B cell (primary cell): Measurements from ENCODE around the gene WDR4. TPM values are rescaled to one million over a fixed set of nuclear protein-coding genes. Genes with fewer than 3 reads are reported as not detected.
"Not testable (repeated sequence)": the region's sequence is repeated elsewhere in the genome, so short reads cannot be mapped to it uniquely, and the experiment has no call there.

Experiments
- ATAC-seq: fragments of 200-7000 bp; cut with Tn5 transposase; one replicate; pipeline ENCODE4 v1.10.0; 2021; ENCODE audit warnings: low read depth, mild to moderate bottlenecking, moderate number of reproducible peaks, moderate library complexity
- CTCF ChIA-PET: fragments of 350-600 bp; sonication (Branson Sonifier 250); formaldehyde crosslinking; loops from one replicate; lab custom pipeline; 2021; ENCODE audit warnings: antibody characterized with exemption, inconsistent platforms; lab: Charles Lee
- POLR2A ChIA-PET: fragments of 350-600 bp; sonication (Branson Sonifier 250); formaldehyde crosslinking; loops from one replicate; lab custom pipeline; 2021; ENCODE audit warnings: antibody characterized with exemption; lab: Charles Lee
- DNase-seq: peaks from one replicate; pipeline ENCODE4 v3.0.0; 2013
- H2AFZ ChIP-seq: 2 replicates; pipeline ENCODE4 v1.6.1; 2012; ENCODE audit warnings: mild to moderate bottlenecking, low read depth, low read length; ENCODE audit not compliant: insufficient read depth, poor library complexity, severe bottlenecking
- H3K27ac ChIP-seq, 2 donors: 1 replicate in 1 of 2; 2 replicates in 1 of 2; pipeline ENCODE4 v1.5.1; 2012 to 2013; ENCODE audit warnings: low read length in 2 of 2, mild to moderate bottlenecking in 2 of 2, moderate library complexity in 1 of 2
- H3K27me3 ChIP-seq, 4 experiments: fragments of 200-600 bp in 1 of 4; sonication (generic) in 1 of 4; replicated peaks in 1 of 4; 1 replicate in 2 of 4; 2 replicates in 2 of 4; pipeline versions ENCODE4 v1.6.1 to v1.7.0; 2013 to 2016; ENCODE audit warnings: low read length in 3 of 4, mild to moderate bottlenecking in 2 of 4, mixed read lengths in 1 of 4, moderate library complexity in 1 of 4; ENCODE audit not compliant: insufficient read depth in 4 of 4, control insufficient read depth in 3 of 4; ENCODE audit errors: control extremely low read depth in 1 of 4
- H3K36me3 ChIP-seq, 2 experiments: replicated peaks in 1 of 2; 1 replicate in 1 of 2; 2 replicates in 1 of 2; pipeline versions ENCODE4 v1.6.1 to v1.7.1; 2013; ENCODE audit warnings: low read length in 1 of 2; ENCODE audit not compliant: insufficient read depth in 2 of 2, control insufficient read depth in 1 of 2; ENCODE audit errors: control extremely low read depth in 1 of 2, extremely low read depth in 1 of 2
- H3K4me1 ChIP-seq, 2 donors: fragments of 200-600 bp in 1 of 2; sonication (generic) in 1 of 2; 1 replicate in 1 of 2; 2 replicates in 1 of 2; pipeline versions ENCODE4 v1.5.1 to v1.6.1; 2013 to 2017; ENCODE audit warnings: low read length in 2 of 2; ENCODE audit not compliant: control insufficient read depth in 2 of 2, insufficient read depth in 2 of 2
- H3K4me2 ChIP-seq: replicated peaks from 2 replicates; pipeline ENCODE3; 2012; ENCODE audit warnings: mild to moderate bottlenecking, low read depth, low read length; ENCODE audit not compliant: poor library complexity, severe bottlenecking
- H3K4me3 ChIP-seq, 5 experiments: fragments of 200-600 bp in 1 of 5; sonication (generic) in 1 of 5; 1 replicate in 3 of 5; 2 replicates in 2 of 5; pipeline versions ENCODE4 v1.5.1 to v1.7.0; 2011 to 2016; ENCODE audit warnings: low read length in 4 of 5, mild to moderate bottlenecking in 4 of 5, low read depth in 2 of 5, control low read depth in 1 of 5, moderate library complexity in 1 of 5; ENCODE audit not compliant: insufficient read depth in 1 of 5; ENCODE audit errors: control extremely low read depth in 1 of 5, extremely low read depth in 1 of 5
- H3K79me2 ChIP-seq: fragments of 200-600 bp; sonication (generic); one replicate; pipeline ENCODE4 v1.6.0; 2016; ENCODE audit warnings: low read length; ENCODE audit not compliant: control insufficient read depth, insufficient read depth
- H3K9ac ChIP-seq: fragments of 200-600 bp; sonication (generic); 2 replicates; pipeline ENCODE4 v1.6.1; 2017; ENCODE audit warnings: mild to moderate bottlenecking, low read length, moderate library complexity
- H3K9me3 ChIP-seq, 3 donors: one replicate each; pipeline versions ENCODE4 v1.6.1 to v1.7.1; 2013; ENCODE audit warnings: low read length in 2 of 3; ENCODE audit not compliant: control insufficient read depth in 2 of 3, insufficient read depth in 1 of 3; ENCODE audit errors: control extremely low read depth in 1 of 3
- H4K20me1 ChIP-seq: 2 replicates; pipeline ENCODE4 v1.6.0; 2012; ENCODE audit warnings: mild to moderate bottlenecking, low read length; ENCODE audit not compliant: insufficient read depth, control insufficient read depth, poor library complexity, severe bottlenecking
- H3K27ac Mint-ChIP-seq: one replicate; pipeline ENCODE4 v1.8.0; 2021; ENCODE audit warnings: mixed read lengths
- H3K27me3 Mint-ChIP-seq: one replicate; pipeline ENCODE4 v1.8.0; 2021; ENCODE audit warnings: mixed read lengths
- H3K4me1 Mint-ChIP-seq: one replicate; pipeline ENCODE4 v1.8.0; 2021; ENCODE audit warnings: mixed read lengths
- H3K4me3 Mint-ChIP-seq: one replicate; pipeline ENCODE4 v1.8.0; 2021; ENCODE audit warnings: mixed read lengths
- H3K9me3 Mint-ChIP-seq: one replicate; pipeline ENCODE4 v1.8.0; 2022; ENCODE audit warnings: mixed read lengths; ENCODE audit not compliant: insufficient read depth
- EZH2 ChIP-seq: IDR thresholded peaks from 2 replicates; pipeline ENCODE4 v1.6.1; 2012; ENCODE audit warnings: borderline replicate concordance, low read depth, mild to moderate bottlenecking, moderate library complexity, low read length; ENCODE audit not compliant: insufficient read depth, poor library complexity, severe bottlenecking
- WGBS: methylation state at CpG from one replicate; pipeline ENCODE4 v1.1.5; 2013; ENCODE audit warnings: missing lambda C conversion rate; ENCODE audit not compliant: insufficient coverage; 5-methylcytosine and 5-hydroxymethylcytosine counted together
- intact Hi-C: fragments of 100-400 bp; cut with micrococcal nuclease; formaldehyde crosslinking; loops from one replicate; pipeline ENCODE4 v1.10.0; 2022
- polyA plus RNA-seq: library from polyadenylated mRNA; depleted of rRNA; stranded (reverse); fragments of >200 nt; gene quantifications from 2 replicates; pipeline ENCODE4 v1.2.3, GENCODE V29; 2012
- total RNA-seq, 2 donors: library from RNA; stranded (reverse); fragments of 120-200 nt in 1 of 2; gene quantifications; 1 replicate in 1 of 2; 2 replicates in 1 of 2; pipeline versions ENCODE4 v1.2.3 to v1.2.4, GENCODE V29; 2013 to 2022
- TF ChIP-seq, protein P1 (sequence below): fragments of 200-600 bp; IDR thresholded peaks from one replicate; pipeline ENCODE4 v1.8.0; 2022; ENCODE audit warnings: antibody characterized with exemption, mild to moderate bottlenecking

WDR4 gene
- total and polyA plus RNA-seq, 2 donors (not counting 1 experiment from before 2014, with no cell fraction given): 17.7 to 40.1 TPM

DNA sequence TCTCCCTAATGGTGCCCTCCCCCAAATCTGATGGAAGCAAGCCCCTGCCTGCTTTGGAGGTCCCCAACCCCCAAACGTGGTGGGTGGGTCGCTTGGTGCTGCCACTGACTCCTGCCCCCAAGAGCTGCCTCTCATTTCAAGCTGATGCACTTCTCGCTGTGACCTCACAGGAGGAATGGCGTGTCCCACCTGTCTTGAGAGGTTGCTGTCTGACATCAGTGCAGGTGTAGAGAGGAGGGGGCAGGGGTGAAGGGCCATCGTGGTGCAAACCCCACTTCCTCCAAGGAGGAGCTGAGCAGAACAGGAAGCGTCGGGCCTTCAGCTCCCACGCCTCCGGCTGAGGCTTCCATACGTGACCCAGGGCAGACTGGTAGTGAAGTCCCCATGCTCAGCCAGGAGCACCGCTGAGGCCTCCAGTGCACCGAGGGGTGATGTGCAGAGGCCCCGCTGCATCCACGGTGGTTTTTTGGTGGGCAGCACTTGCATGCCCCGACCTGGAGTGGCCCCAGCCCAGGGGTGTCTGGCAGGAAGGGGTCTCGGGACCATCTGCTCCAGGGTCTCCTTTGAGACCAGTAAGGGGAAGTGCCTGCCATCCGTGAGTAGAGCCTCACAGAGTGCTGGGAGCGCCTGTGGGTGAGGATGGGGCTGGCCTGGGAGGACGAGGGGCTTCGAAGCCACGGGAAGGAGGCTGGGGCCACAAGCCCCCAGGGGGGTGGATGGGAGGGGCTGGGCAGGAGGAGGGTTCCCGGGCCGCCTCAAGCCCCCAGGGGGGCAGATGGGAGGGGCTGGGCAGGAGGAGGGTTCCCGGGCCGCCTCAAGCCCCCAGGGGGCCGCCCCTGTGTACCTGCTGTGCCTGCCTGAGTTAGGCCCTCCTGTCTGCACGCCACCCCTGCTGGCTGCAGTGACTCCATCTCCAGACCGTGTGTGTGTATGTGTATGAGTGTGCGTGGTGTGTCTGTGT lies 39.8 kb downstream of the WDR4 start:
- no peaks in the 10 kb centered on the region for H3K9me3 Mint-ChIP-seq
- no peak overlapping the region for H3K4me3 Mint-ChIP-seq
- intact Hi-C loops: no loop called here
- H3K27me3 ChIP-seq: no peaks in the 10 kb centered on the region
- peaks cover 31% of the 10 kb centered on the region for H4K20me1 ChIP-seq
- H3K9me3 ChIP-seq: no peaks in the 10 kb centered on the region
- ChIA-PET POLR2A (no interaction called here), CTCF (no interaction called here)
- WGBS: 15% methylated on average over 27 of the region's 29 CpGs
- peak overlapping the region; percentile 41 for H3K4me2 ChIP-seq
- peaks cover 9 to 10% of the 10 kb centered on the region in 2 donors for H3K4me1 ChIP-seq
- no peak overlapping the region for H2AFZ ChIP-seq
- H3K4me1 Mint-ChIP-seq: peaks cover 9% of the 10 kb centered on the region
- no peak for ATAC-seq
- peaks cover 2 to 41% of the 10 kb centered on the region in 2 experiments for H3K36me3 ChIP-seq
- peak overlapping the region in 1 of 2 donors; percentile 5 for H3K27ac ChIP-seq
- no peak overlapping the region for H3K27ac Mint-ChIP-seq
- TF ChIP-seq, protein P1, sequence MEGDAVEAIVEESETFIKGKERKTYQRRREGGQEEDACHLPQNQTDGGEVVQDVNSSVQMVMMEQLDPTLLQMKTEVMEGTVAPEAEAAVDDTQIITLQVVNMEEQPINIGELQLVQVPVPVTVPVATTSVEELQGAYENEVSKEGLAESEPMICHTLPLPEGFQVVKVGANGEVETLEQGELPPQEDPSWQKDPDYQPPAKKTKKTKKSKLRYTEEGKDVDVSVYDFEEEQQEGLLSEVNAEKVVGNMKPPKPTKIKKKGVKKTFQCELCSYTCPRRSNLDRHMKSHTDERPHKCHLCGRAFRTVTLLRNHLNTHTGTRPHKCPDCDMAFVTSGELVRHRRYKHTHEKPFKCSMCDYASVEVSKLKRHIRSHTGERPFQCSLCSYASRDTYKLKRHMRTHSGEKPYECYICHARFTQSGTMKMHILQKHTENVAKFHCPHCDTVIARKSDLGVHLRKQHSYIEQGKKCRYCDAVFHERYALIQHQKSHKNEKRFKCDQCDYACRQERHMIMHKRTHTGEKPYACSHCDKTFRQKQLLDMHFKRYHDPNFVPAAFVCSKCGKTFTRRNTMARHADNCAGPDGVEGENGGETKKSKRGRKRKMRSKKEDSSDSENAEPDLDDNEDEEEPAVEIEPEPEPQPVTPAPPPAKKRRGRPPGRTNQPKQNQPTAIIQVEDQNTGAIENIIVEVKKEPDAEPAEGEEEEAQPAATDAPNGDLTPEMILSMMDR: no peak
- no peak for TF ChIP-seq EZH2
- no peak overlapping the region for H3K9ac ChIP-seq
- H3K79me2 ChIP-seq: peaks cover 17% of the 10 kb centered on the region
- H3K4me3 ChIP-seq: no peak overlapping the region
- no peaks in the 10 kb centered on the region for H3K27me3 Mint-ChIP-seq
- no peak for DNase-seq

DNA sequence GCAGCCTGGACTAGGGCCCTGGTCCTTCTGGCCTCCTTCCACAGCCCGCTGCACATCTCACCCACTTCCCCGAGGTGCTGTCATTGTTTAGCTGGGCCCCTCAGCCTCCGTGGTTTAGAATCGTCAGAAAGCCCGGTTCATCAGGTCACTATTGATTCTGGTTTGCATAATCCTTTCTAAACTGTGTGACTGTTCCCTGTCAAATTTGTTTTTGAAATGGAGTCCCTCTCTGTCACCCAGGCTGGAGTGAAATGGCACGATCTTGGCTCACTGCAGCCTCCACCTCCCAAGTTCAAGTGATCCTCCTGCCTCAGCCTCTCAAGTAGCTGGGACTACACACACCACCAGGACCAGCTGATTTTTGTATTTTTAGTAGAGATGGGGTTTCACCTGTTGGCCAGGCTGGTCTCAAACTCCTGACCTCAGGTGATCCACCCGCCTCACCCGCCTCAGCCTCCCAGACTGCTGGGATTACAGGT lies 41.1 kb downstream of the WDR4 start:
- H3K27me3 Mint-ChIP-seq, H3K4me3 ChIP-seq, H3K4me2 ChIP-seq, ATAC-seq, H3K27ac ChIP-seq, H3K79me2 ChIP-seq, H3K9ac ChIP-seq, CTCF ChIA-PET, H3K4me3 Mint-ChIP-seq, H3K27ac Mint-ChIP-seq, H3K9me3 Mint-ChIP-seq, H3K27me3 ChIP-seq, POLR2A ChIA-PET, DNase-seq, intact Hi-C loops, H3K9me3 ChIP-seq, H2AFZ ChIP-seq: not testable (repeated sequence)
- 68% methylated on average over 7 of the region's 8 CpGs for WGBS
- Histone ChIP-seq H3K4me1 (peaks cover 9 to 10% of the 10 kb centered on the region in 2 donors), H4K20me1 (peaks cover 21% of the 10 kb centered on the region), H3K36me3 (peaks cover 2 to 33% of the 10 kb centered on the region in 2 experiments)
- H3K4me1 Mint-ChIP-seq: peaks cover 10% of the 10 kb centered on the region
